GM12865 (cell line): ENCODE data around the gene NRTN.

Source experiments
- DNase-seq: peaks from one replicate; pipeline ENCODE4 v3.0.0; 2010; ENCODE audit warnings: low read depth
- H3K4me3 ChIP-seq: 2 replicates; pipeline ENCODE4 v1.5.1; 2011; ENCODE audit warnings: mild to moderate bottlenecking, low read depth, low read length, control low read depth
- CTCF ChIP-seq: IDR thresholded peaks from 2 replicates; pipeline ENCODE4 v1.5.1; 2011; ENCODE audit warnings: low read length, control low read depth, low read depth, inconsistent platforms; ENCODE audit not compliant: insufficient read depth; ENCODE audit errors: missing control alignments

NRTN gene

DNA sequence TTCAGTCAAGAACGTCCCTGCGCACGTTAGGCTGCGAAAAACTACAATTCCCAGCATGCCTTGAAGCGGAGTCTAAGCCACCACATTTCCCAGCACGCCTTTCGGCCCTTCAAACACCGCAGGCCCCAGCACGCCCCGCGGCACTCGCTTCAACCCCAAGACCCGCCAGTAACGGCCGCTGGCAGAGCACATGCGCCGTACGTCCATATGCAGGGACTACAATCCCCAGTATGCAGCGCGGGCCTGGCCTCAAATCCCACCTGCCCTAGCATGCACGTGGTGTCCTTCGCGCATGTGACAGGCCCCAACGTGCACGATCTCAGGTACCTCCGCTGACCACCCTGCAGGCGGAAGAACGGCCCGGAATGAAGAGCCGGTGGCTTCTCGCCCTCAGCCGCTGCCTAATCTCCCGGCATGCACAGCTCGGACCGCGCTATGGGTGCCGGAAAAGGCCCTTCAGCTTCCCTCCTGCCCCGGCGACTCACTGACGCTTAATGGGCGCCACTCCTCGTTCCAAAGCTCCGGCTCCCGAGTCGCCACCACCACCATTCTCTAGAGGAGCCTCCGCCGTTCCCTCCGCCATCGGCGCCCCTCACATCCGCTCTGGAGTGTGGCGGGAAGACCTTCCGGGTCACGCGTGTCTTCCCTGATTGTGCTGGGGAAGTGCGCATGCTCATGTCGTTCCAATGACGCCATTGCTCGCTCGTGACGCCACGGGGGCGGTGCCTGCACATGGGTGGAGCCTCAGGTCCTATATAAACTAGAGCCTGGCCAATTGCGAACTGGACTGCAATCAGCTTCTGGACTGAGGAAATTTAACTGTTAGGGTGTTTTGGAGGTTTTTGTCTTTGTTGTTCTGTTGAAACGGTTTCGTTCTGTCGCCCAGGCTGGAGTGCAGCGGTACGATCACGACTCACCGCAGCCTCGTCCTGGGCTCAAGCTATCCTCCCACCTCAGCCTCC is 14.0 kb upstream of the NRTN start, which contains the start of gene DUS3L:
Gene DUS3L, minus strand, starts transcription at position 605 of the 962 bp plus-strand sequence. Its CDS starts 22 bp downstream, at position 583.
- peak; percentile 100 for DNase-seq
- H3K4me3 ChIP-seq, result peak within 1 kb of the TSS; percentile 74
- TF ChIP-seq CTCF, result no peak

DNA sequence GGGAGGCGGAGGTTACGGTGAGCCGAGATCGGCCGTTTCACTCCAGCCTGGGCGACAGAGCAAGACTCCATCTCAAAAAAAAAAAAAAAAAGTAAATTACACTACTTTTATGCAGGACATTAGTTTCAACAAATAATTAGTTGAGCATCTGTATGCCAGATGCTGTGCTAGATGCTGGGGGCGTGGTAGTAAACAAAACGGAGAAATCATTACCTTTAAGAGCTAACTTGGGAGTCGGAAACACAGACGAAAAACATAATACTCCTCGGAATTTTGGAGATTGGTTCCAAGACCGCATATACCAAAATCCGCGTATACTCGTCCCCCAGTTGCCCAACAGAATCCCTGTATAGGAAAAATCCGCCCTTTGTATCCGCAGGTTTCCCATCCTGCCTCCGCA is 12.6 kb upstream of the NRTN start:
- no peak for TF ChIP-seq CTCF
- DNase-seq, result no peak
- H3K4me3 ChIP-seq, result no peak overlapping the region

- no peak overlapping the region for H3K4me3 ChIP-seq
- no peak for TF ChIP-seq CTCF
- no peak for DNase-seq
These were observed 11.7 kb upstream of the NRTN start for GRCh38 chr19:5793188-5793587.

GRCh38 chr19:5795382-5795919 is 9.4 kb upstream of the NRTN start:
- TF ChIP-seq CTCF, result no peak
- no peak overlapping the region for H3K4me3 ChIP-seq
- DNase-seq, result no peak

DNA sequence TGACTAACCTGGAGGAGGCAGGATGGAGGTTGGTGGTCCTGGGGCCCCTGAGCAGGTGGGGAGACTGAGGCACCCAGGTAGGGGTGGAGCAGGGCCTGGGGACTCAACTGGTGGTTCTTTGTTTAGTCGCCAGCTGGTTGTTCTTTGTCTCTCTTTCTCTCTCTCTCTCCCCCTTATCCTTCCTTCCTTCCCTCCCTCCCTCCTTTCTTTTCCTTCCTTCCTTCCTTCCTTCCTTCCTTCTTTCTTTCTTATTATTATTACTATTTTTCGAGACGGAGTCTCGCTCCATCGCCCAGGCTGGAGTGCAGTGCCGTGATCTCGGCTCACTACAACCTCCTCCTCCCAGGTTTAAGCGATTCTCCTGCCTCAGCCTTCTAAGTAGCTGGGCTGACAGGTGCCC is 6.6 kb upstream of the NRTN start:
- H3K4me3 ChIP-seq, result no peak overlapping the region
- DNase-seq, result no peak
- TF ChIP-seq CTCF, result no peak

- DNase-seq, result no peak
- no peak for TF ChIP-seq CTCF
- H3K4me3 ChIP-seq, result no peak overlapping the region
These were observed 5.3 kb upstream of the NRTN start for GRCh38 chr19:5799247-5800241.
